Testis (tissue), 2 donors: ENCODE data around the gene CST9.

Source experiments
- POLR2A ChIP-seq: fragments of 450-650 bp; IDR thresholded peaks from one replicate; pipeline ENCODE4 v1.6.1; 2017; ENCODE audit warnings: antibody characterized with exemption, mild to moderate bottlenecking, moderate library complexity
- TF ChIP-seq, protein P1 (sequence below), 3 experiments: fragments of 450-650 bp in 2 of 3; fragments of 200-600 bp in 1 of 3; sonication (generic) in 1 of 3; IDR thresholded peaks; one replicate each; pipeline ENCODE4 v1.5.1; 2016 to 2019; ENCODE audit warnings: antibody characterized with exemption in 3 of 3, mild to moderate bottlenecking in 2 of 3, moderate library complexity in 1 of 3

DNA sequence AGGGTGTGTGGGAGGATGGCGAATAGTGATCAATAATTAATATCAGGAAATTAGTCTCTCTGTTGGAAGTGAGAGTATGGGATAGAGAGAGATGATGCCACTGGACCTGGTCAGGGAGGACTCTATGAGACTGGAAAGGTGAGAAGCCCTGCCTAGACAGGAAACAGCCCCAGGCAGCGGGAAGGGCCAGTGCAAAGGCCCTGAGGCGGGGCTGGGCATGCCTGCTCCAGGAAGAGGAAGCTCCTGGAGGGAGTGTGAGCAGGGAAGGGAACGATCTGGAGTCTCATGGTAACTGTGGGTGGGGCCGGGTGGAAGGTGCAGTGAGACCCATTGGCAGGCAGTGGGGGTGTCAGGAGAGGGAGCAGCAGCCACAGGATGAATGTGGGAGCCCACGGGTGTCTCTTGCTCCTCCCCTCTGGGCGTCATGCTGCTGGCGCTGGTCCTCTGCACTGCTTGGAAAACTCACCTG, 33.8 kb upstream of the CST9 start:
- TF ChIP-seq, protein P1, sequence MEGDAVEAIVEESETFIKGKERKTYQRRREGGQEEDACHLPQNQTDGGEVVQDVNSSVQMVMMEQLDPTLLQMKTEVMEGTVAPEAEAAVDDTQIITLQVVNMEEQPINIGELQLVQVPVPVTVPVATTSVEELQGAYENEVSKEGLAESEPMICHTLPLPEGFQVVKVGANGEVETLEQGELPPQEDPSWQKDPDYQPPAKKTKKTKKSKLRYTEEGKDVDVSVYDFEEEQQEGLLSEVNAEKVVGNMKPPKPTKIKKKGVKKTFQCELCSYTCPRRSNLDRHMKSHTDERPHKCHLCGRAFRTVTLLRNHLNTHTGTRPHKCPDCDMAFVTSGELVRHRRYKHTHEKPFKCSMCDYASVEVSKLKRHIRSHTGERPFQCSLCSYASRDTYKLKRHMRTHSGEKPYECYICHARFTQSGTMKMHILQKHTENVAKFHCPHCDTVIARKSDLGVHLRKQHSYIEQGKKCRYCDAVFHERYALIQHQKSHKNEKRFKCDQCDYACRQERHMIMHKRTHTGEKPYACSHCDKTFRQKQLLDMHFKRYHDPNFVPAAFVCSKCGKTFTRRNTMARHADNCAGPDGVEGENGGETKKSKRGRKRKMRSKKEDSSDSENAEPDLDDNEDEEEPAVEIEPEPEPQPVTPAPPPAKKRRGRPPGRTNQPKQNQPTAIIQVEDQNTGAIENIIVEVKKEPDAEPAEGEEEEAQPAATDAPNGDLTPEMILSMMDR (IDR thresholded peaks at IDR 0.05), result no peak
- TF ChIP-seq POLR2A, result no peak
